Gastrocnemius medialis (tissue), 4 donors: ENCODE data around the gene XPNPEP2.

Experiments used
- POLR2A ChIP-seq, 2 donors: fragments of 450-650 bp; IDR thresholded peaks; one replicate each; pipeline ENCODE4 v1.6.1; 2017; ENCODE audit warnings: antibody characterized with exemption in 2 of 2, mild to moderate bottlenecking in 2 of 2, moderate library complexity in 2 of 2
- TF ChIP-seq, protein P1 (sequence below), 5 experiments: fragments of 450-650 bp in 3 of 5; fragments of 200-600 bp in 2 of 5; sonication (generic) in 2 of 5; IDR thresholded peaks in 4 of 5; conservative IDR thresholded peaks in 1 of 5; 1 replicate in 4 of 5; 2 replicates in 1 of 5; pipeline ENCODE4 v1.5.1; 2016 to 2019; ENCODE audit warnings: antibody characterized with exemption in 5 of 5, mild to moderate bottlenecking in 3 of 5, moderate library complexity in 3 of 5

DNA sequence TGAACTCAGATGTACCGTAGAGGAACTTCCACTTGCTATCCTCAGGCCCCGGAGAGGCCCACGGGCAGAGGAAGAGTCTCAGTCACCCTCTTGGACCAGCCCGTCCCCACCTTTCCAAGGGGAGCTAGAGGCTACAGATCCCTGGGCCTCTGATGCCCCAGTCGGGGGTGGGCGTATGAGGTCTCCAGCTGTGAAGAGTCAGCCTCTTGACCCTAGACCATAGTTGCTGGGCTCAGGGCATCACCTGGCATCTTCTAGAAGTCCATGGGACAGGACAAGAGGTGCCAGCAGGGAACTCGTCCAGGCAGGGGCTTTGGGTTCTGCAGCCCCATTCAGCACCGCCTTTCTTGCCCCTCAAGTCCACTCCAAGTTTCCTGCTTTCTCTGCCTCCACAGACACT lies 52.6 kb downstream of the XPNPEP2 start:
- TF ChIP-seq, protein P1, sequence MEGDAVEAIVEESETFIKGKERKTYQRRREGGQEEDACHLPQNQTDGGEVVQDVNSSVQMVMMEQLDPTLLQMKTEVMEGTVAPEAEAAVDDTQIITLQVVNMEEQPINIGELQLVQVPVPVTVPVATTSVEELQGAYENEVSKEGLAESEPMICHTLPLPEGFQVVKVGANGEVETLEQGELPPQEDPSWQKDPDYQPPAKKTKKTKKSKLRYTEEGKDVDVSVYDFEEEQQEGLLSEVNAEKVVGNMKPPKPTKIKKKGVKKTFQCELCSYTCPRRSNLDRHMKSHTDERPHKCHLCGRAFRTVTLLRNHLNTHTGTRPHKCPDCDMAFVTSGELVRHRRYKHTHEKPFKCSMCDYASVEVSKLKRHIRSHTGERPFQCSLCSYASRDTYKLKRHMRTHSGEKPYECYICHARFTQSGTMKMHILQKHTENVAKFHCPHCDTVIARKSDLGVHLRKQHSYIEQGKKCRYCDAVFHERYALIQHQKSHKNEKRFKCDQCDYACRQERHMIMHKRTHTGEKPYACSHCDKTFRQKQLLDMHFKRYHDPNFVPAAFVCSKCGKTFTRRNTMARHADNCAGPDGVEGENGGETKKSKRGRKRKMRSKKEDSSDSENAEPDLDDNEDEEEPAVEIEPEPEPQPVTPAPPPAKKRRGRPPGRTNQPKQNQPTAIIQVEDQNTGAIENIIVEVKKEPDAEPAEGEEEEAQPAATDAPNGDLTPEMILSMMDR (IDR thresholded peaks at IDR 0.05 in 4 of 5, conservative IDR thresholded peaks at IDR 0.05 in 1 of 5): no peak
- no peak for TF ChIP-seq POLR2A (IDR thresholded peaks at IDR 0.05)
